Psoas muscle (tissue), 8 donors: ENCODE data around the gene ZNG1B. TPM values are rescaled to one million over a fixed set of nuclear protein-coding genes. Genes with fewer than 3 reads are reported as not detected.
"Not testable (repeated sequence)": the region's sequence is repeated elsewhere in the genome, so short reads cannot be mapped to it uniquely, and the experiment has no call there.

Experiments used
- ATAC-seq, 4 donors: fragments of 200-7000 bp; cut with Tn5 transposase; one replicate each; pipeline ENCODE4 v1.9.1; 2020; ENCODE audit warnings: moderate library complexity in 3 of 4, mild to moderate bottlenecking in 2 of 4
- DNase-seq, 2 donors: peaks; one replicate each; pipeline ENCODE4 v3.0.0-alpha.2; 2020
- H3K27ac ChIP-seq: fragments of 200-600 bp; one replicate; pipeline ENCODE4 v1.8.0; 2022
- H3K27me3 ChIP-seq, 3 donors: fragments of 200-600 bp in 1 of 3; one replicate each; pipeline versions ENCODE4 v1.6.1 to v1.8.0; 2013 to 2022; ENCODE audit warnings: low read length in 2 of 3, mild to moderate bottlenecking in 2 of 3, moderate library complexity in 1 of 3; ENCODE audit not compliant: insufficient read depth in 3 of 3
- H3K36me3 ChIP-seq, 2 donors: fragments of 200-600 bp in 1 of 2; one replicate each; pipeline versions ENCODE4 v1.6.1 to v1.8.0; 2013 to 2022; ENCODE audit warnings: low read depth in 1 of 2, mild to moderate bottlenecking in 1 of 2, moderate library complexity in 1 of 2; ENCODE audit not compliant: insufficient read depth in 1 of 2
- H3K4me1 ChIP-seq: fragments of 200-600 bp; one replicate; pipeline ENCODE4 v1.8.0; 2022
- H3K4me3 ChIP-seq: fragments of 200-600 bp; one replicate; pipeline ENCODE4 v1.8.0; 2022; ENCODE audit warnings: mild to moderate bottlenecking
- H3K9me3 ChIP-seq: fragments of 200-600 bp; one replicate; pipeline ENCODE4 v1.8.0; 2022
- WGBS, 3 donors: extraction: QIAGEN DNeasy Blood & Tissue Kit; methylation state at CpG; one replicate each; pipeline versions ENCODE4 v1.1.6 to v1.1.7; 2013; 5-methylcytosine and 5-hydroxymethylcytosine counted together
- intact Hi-C, 2 donors: fragments of 100-400 bp; cut with DNase I; formaldehyde crosslinking; loops; one replicate each; pipeline versions ENCODE4 v1.11.0 to v1.14.2; 2022
- polyA plus RNA-seq, 3 donors: library from polyadenylated mRNA; stranded (reverse); fragments of 200-250 nt; gene quantifications; one replicate each; pipeline ENCODE4 v1.2.3, GENCODE V29; 2013
- total RNA-seq, 4 donors: library from RNA; stranded (reverse); fragmentation: NEBNext Ultra II Directional in 2 of 4; extraction: Animal tissue kit (Norgen Biotek cat#: 25700) in 2 of 4; gene quantifications; one replicate each; pipeline versions ENCODE4 v1.2.1 to v1.2.4, GENCODE V29; 2021 to 2023
- donor health status: healthy with polysubstance abuse.
- donor health status: DM: no; HTN: no; CAD: no; lungs with moderate emphysema.
- donor health status: Bipolar disorder and iron deficiency.
- donor health status: healthy.
- donor health status: DM: yes; HTN: yes; CAD: no.
- donor health status: DM: no; HTN: no; CAD: no.
- donor health status: DM: no; HTN: no; CAD: no.
- donor health status: DM: yes; HTN: yes; CAD: no.

Gene ZNG1B
- total and polyA plus RNA-seq, 7 donors: 18.9 to 63.2 (median 27.0) TPM

DNA sequence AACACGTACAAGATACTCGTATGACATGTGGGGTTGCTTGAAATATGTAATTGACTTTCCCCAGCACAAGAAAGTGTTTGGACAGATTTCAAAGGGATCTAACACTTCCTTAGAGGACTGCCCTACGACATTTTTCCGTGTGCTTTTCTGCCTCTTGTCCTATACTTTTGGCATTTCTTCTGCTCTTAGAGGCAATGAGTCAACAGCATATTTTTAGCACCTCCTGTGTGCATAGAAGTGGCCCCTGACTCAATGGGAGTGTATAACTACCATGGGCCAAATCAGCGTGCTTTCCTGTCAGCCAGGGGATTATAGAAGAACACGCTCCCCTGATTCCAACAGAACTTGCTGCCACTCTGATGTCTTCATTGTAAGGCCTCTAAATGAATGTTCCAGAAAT is 99.1 kb downstream of the ZNG1B start:
- intact Hi-C loops, DNase-seq, H3K4me1 ChIP-seq, H3K4me3 ChIP-seq, H3K27me3 ChIP-seq, H3K36me3 ChIP-seq, H3K9me3 ChIP-seq, H3K27ac ChIP-seq: not testable (repeated sequence)
- 46 to 69% (median 68%) methylated on average over 6 of the region's 6 CpGs for WGBS, 3 donors
- ATAC-seq: peak in 3 of 4 donors; percentile 47 to 55 (median 52)

DNA sequence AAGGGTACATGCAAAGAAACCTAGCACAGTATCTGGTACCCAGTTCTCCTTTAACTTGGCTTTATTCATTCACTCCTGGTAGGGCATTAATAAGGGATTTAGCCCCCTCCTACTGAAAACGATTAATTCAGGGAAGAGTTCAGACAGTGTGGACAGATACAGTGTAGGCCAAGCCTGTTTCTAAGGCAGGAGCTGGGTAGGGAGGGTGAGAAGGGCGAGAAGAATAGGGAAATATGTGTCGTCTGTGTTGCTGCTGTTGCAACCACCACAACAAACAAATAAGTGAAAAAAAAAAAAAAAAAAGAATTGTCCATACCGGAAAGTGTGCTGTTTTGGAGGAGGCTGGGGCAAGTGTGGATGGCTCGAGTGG is 103.3 kb downstream of the ZNG1B start:
- WGBS, 3 donors: 8 to 21% (median 13%) methylated on average over 3 to 5 of the region's 5 CpGs
- H3K27ac ChIP-seq, H3K4me1 ChIP-seq, H3K36me3 ChIP-seq, intact Hi-C loops, H3K9me3 ChIP-seq, DNase-seq, H3K27me3 ChIP-seq: not testable (repeated sequence)
- peak overlapping the region; percentile 81 for H3K4me3 ChIP-seq
- peak; percentile 7 to 35 (median 21) for ATAC-seq

DNA sequence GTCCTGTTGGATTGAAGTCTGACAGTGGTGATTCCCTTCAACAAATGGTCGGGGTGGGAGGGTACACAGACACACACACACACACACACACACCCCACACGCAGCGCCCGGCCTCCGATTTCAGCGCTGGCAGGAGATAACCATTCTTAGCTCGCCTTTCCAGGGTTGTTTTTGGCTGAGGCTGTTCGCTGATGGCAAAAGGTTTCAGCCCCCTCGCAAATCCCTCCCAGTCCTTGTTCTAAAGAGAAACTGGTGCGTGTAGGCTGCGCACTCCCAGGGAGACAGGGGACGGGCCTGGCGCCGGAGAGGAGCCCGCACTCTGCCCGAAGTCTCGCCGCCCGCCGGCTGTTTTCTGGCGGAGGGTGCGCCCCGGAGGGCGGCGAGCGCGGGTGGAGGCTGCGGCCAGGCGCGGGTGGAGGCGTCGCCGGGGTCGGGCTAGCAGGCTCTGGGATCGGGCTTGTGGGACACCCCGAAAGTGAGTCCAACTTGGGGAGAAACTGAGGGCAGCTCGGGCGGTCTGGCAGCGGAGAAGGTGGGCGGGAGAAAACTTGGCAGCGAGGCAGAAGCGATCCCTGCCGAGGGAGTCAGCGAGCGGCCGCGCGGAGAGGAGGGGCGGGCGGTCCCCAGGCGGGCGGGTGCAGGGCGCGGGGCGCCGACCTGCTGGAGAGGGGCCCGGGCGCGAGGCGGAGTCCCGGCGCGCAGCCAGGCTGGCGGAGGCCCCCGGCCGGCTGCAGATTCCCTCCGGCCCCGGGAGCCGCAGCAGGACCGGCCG is 103.9 kb downstream of the ZNG1B start:
- H3K27ac ChIP-seq: peak overlapping the region; percentile 74
- H3K9me3 ChIP-seq, H3K4me1 ChIP-seq, H3K36me3 ChIP-seq, H3K27me3 ChIP-seq, intact Hi-C loops: not testable (repeated sequence)
- peak overlapping the region; percentile 81 for H3K4me3 ChIP-seq
- WGBS, 3 donors: 0 to 4% (median 0%) methylated on average over 47 to 71 of the region's 71 CpGs
- peak; percentile 63 to 83 (median 65) for ATAC-seq
- peak; percentile 37 to 60 for DNase-seq

DNA sequence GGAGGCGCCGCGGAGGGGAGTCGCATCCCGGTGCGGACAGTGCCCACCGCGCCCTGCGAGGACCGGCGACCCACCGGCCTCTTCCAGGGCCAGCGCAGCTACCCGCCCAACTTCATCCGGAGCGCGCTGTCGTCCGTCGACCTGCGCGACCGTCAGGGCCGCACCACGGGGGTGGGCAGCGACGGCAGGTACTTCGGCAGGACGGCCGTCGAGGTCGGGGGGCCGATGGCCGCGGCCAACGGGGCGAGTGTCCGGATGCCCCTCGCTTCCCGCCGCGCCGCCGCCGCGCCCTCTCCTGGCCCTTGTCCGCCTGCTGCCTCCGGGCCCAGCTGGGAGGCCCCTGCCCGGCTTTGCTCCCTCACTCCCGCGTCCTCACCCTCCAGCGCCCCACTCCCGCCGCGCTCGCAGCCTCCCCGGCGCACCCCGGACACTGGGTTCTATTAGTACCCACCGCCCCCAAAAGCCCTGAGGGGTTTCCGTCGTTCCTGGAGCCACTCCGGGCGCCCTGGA is 104.5 kb downstream of the ZNG1B start:
- DNase-seq: peak; percentile 14 to 41
- intact Hi-C loops, H3K27me3 ChIP-seq, H3K36me3 ChIP-seq, H3K9me3 ChIP-seq, H3K4me1 ChIP-seq: not testable (repeated sequence)
- WGBS, 3 donors: 0% methylated on average over 18 to 64 of the region's 64 CpGs
- ATAC-seq: peak; percentile 41 to 66 (median 57)
- peak overlapping the region; percentile 81 for H3K4me3 ChIP-seq
- H3K27ac ChIP-seq: peak overlapping the region; percentile 74

DNA sequence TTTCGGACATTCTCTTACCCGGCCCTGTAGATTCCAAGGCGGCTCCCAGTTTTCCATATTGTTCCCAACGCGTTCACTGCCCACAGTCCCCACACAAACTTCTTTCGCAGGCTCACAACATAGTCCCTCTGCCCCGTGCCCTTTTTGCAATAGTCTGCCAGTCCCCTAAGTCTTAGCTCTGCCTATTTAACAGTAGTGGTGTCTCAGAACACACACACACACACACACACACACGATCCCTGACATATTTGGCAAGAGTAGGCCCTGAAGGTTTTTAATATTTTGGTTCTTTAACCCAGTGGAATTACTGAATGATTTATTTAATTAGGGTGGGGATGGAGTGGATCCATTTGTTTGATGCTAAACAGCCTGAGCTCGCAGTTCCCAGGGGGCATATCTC is 105.0 kb downstream of the ZNG1B start:
- DNase-seq, intact Hi-C loops, H3K9me3 ChIP-seq, H3K4me1 ChIP-seq, H3K36me3 ChIP-seq, H3K27ac ChIP-seq, H3K27me3 ChIP-seq: not testable (repeated sequence)
- peak in 1 of 4 donors; percentile 12 for ATAC-seq
- 14 to 71% (median 38%) methylated on average over 2 to 9 of the region's 9 CpGs for WGBS, 3 donors
- peak overlapping the region; percentile 81 for H3K4me3 ChIP-seq

Other genes with a start within 250 kb of the ZNG1B start
- gene PAX8, start 158.8 kb upstream of the ZNG1B start, total RNA-seq: under 1 TPM in 3 of 4 donors, not detected in 1; 0.19 to 0.36 (median 0.34) TPM
- gene PAX8, start 158.8 kb upstream of the ZNG1B start, polyA plus RNA-seq: 1 to 10 TPM in 1 of 3 donors, under 1 TPM in 2; 0.12 to 3.1 (median 0.78) TPM
- under 1 TPM in 3 of 4 donors, not detected in 1; 0.15 to 0.21 (median 0.18) TPM for gene FOXD4L1, start 61.0 kb downstream of the ZNG1B start, total RNA-seq
- under 1 TPM; 0.14 to 0.19 (median 0.15) TPM for gene FOXD4L1, start 61.0 kb downstream of the ZNG1B start, polyA plus RNA-seq
- 1 to 10 TPM; 2.6 to 5.3 (median 3.5) TPM for gene RABL2A, start 189.6 kb downstream of the ZNG1B start, total RNA-seq
- gene RABL2A, start 189.6 kb downstream of the ZNG1B start, polyA plus RNA-seq: 1 to 10 TPM; 1.1 to 5.3 (median 3.5) TPM